ENCODE results near the gene BAIAP3. TPM values are rescaled to one million over a fixed set of nuclear protein-coding genes. Genes with fewer than 3 reads are reported as not detected.

The BAIAP3 gene
- total RNA-seq, 1 experiment from 2014 or later: 44.7 TPM

- H2AFZ ChIP-seq (ENCODE audit: low read depth, low read length, poor library complexity, severe bottlenecking): no peak overlapping the region
- ChIA-PET CTCF (no interaction called here), RAD21 (ENCODE audit: low non-redundant PET in 1 of 2, low total read pairs in 2 of 2, uncharacterized antibody in 2 of 2, unreplicated experiment in 2 of 2) (no interaction called here), POLR2A (no interaction called here)
- no TSS peak for BruUV-seq (replicated peaks)
- H4K20me1 ChIP-seq (ENCODE audit: insufficient read depth): no peaks in the 10 kb centered on the region
- no peak overlapping the region for H3K9ac ChIP-seq (ENCODE audit: low read length)
- H3K36me3 ChIP-seq (ENCODE audit: control insufficient read depth in 1 of 2, insufficient read depth in 2 of 2, low read length in 2 of 2): peaks cover 0 to 9% of the 10 kb centered on the region in 2 experiments; a peak in 1 of 4 replicates
- no peak overlapping the region for H3K4me3 ChIP-seq (replicated peaks in 1 of 2; ENCODE audit: low read depth in 1 of 2, low read length in 2 of 2)
- peaks cover 23% of the 10 kb centered on the region for H3K79me2 ChIP-seq (ENCODE audit: insufficient read depth, low read length)
- no peaks in the 10 kb centered on the region for H3K9me3 ChIP-seq (ENCODE audit: control insufficient read depth in 1 of 2, insufficient read depth in 1 of 2, low read depth in 1 of 2, low read length in 2 of 2)
- peaks cover 12 to 22% of the 10 kb centered on the region in 2 experiments for H3K4me1 ChIP-seq (ENCODE audit: control insufficient read depth in 1 of 2, insufficient read depth in 2 of 2, low read length in 2 of 2)
- H3K27ac ChIP-seq (ENCODE audit: low read depth, low read length): no peak overlapping the region
- TF ChIP-seq RAD21 (IDR thresholded peaks at IDR 0.05; ENCODE audit: low read depth) (no peak), EGR1 (IDR thresholded peaks at IDR 0.05; ENCODE audit: low read depth) (no peak), TCF7L2 (IDR thresholded peaks at IDR 0.05; ENCODE audit: borderline replicate concordance, extremely low read depth, insufficient read depth, insufficient read length) (no peak), POLR2AphosphoS5 (IDR thresholded peaks at IDR 0.05; ENCODE audit: low read depth, low read length) (no peak; the same call in 1 of the 2 replicates), JUND (IDR thresholded peaks at IDR 0.05) (no peak), ELF1 (IDR thresholded peaks at IDR 0.05; ENCODE audit: borderline replicate concordance, low read depth) (no peak), CEBPB (IDR thresholded peaks at IDR 0.05; ENCODE audit: low read depth) (no peak), REST (IDR thresholded peaks at IDR 0.05; ENCODE audit: low read depth) (no peak), FOSL1 (IDR thresholded peaks at IDR 0.05; ENCODE audit: low read depth) (no peak), CBX3 (IDR thresholded peaks at IDR 0.05; ENCODE audit: low read depth) (no peak), POLR2A (IDR thresholded peaks at IDR 0.05; ENCODE audit: borderline replicate concordance, extremely low read depth, insufficient read depth, insufficient read length) (no peak), SP1 (IDR thresholded peaks at IDR 0.05; ENCODE audit: low read depth) (no peak), EZH2phosphoT487 (IDR thresholded peaks at IDR 0.05; ENCODE audit: borderline replicate concordance) (no peak), CTCF (IDR thresholded peaks at IDR 0.05 in 2 of 3, conservative IDR thresholded peaks at IDR 0.05 in 1 of 3; ENCODE audit: borderline replicate concordance in 1 of 3, insufficient read depth in 1 of 3, low read depth in 2 of 3, low read length in 2 of 3) (no peak), ZFX (IDR thresholded peaks at IDR 0.05) (no peak)
- TF ChIP-seq, protein P1, sequence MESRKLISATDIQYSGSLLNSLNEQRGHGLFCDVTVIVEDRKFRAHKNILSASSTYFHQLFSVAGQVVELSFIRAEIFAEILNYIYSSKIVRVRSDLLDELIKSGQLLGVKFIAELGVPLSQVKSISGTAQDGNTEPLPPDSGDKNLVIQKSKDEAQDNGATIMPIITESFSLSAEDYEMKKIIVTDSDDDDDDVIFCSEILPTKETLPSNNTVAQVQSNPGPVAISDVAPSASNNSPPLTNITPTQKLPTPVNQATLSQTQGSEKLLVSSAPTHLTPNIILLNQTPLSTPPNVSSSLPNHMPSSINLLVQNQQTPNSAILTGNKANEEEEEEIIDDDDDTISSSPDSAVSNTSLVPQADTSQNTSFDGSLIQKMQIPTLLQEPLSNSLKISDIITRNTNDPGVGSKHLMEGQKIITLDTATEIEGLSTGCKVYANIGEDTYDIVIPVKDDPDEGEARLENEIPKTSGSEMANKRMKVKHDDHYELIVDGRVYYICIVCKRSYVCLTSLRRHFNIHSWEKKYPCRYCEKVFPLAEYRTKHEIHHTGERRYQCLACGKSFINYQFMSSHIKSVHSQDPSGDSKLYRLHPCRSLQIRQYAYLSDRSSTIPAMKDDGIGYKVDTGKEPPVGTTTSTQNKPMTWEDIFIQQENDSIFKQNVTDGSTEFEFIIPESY (IDR thresholded peaks at IDR 0.05; ENCODE audit: extremely low read depth, insufficient replicate concordance, low read length): no peak
- TF ChIP-seq, protein P2, sequence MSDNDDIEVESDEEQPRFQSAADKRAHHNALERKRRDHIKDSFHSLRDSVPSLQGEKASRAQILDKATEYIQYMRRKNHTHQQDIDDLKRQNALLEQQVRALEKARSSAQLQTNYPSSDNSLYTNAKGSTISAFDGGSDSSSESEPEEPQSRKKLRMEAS (IDR thresholded peaks at IDR 0.05): no peak
- TF ChIP-seq, protein P3, sequence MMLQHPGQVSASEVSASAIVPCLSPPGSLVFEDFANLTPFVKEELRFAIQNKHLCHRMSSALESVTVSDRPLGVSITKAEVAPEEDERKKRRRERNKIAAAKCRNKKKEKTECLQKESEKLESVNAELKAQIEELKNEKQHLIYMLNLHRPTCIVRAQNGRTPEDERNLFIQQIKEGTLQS (IDR thresholded peaks at IDR 0.05): no peak
- no peak overlapping the region for H3K4me2 ChIP-seq (ENCODE audit: low read length)
- no peaks in the 10 kb centered on the region for H3K27me3 ChIP-seq (ENCODE audit: insufficient read depth, low read length)
- no peak for ATAC-seq
- DNase-seq (ENCODE audit: low read depth, low spot score): no peak
- intact Hi-C loops (cut with micrococcal nuclease): no loop called here
- no peaks in the 10 kb centered on the region for H3K9me2 ChIP-seq (ENCODE audit: insufficient read depth)
Observed at GRCh38 chr16:1347286-1347855, 13.9 kb downstream of the BAIAP3 start.
